ENCODE measurements around the gene DPAGT1.

- TF ChIP-seq CTCF (IDR thresholded peaks at IDR 0.05) (no peak), POLR2A (IDR thresholded peaks at IDR 0.05) (peak in 2 of 4 donors; percentile 22 to 28), POLR2AphosphoS5 (IDR thresholded peaks at IDR 0.05) (no peak)
These were observed 7.5 kb downstream of the DPAGT1 start for GRCh38 chr11:119093942-119094815.
